ENCODE measurements around the gene KCNQ1.

KCNQ1 gene

DNA sequence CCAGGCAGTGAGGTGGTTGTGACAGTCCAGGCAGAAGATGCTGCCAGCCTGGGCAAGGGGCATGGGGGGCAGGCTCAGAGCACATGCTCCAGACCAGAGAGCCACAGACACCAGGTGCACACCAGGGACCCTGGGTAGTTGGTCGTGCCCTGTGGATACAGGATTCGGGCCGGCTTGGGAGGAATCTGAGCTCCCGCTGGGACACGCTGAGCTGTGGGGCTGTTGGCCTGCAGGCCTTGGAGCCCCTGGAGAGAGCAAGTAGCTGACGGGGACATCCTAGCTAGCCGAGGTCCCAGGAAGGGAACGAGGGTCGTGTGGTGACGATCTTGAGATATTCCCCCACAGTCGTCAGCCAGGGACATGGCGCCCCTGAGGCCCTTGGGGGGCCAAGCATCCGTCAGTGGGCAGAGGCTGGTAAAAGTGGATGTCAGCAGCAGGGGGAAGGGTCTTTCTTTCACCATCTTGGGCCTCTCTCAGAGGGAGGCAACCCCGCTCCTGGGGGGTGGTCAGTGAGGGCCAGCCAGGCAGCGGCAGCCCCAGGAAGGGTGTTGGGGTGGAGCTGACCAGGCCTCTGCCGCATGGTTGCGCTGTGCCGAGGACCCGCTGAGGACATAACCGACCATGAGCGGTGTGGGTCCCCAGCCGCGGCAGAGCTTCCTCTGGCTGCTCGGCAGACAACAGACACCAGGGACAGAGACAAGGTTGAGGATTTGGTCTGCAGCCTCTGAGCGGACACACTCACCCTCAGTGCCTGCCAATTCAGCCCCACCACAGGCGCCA, 396.8 kb downstream of the KCNQ1 start:
- DNase-seq (ENCODE audit: low read depth) = no peak

DNA sequence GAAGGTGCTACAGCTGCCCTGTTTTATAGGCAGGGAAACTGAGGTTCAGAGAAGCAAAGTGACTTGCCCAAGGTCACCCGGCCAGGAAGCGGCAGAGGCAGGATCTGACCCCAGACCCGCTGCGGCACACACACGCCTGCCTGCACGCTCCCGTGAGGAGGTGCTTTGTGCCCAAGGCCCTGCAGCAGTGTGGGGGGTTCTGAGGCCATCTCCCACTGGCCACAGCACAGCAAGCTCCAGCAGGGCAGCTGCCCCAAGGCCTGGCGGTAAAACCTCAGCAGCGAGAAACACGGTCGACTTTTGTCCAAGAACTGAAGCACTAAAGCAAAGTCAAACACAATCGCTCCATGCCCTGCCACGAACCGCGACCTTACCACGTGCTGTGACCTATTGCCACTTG, 398.1 kb downstream of the KCNQ1 start:
- DNase-seq (ENCODE audit: low read depth) = no peak

DNA sequence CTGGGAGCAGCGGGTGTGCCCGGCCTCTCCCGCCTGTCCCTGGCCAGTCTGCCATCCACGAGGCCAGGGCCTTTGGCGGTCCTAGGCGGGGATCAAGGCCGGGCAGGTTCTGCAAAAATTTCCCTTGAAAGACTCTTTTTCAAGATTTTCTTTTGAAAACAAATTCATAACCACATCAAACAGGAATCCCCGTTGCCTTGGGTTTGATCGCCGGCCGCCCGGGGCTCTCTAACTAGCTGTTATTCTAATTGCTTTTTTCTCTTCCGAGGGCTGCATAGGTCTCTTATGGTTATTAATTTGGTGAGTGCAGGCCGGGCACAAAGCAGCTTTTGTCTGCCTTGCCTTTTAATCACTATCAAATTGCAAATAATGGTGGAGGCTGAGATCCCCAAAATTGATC, 398.7 kb downstream of the KCNQ1 start:
- DNase-seq (ENCODE audit: low read depth) = no peak

DNA sequence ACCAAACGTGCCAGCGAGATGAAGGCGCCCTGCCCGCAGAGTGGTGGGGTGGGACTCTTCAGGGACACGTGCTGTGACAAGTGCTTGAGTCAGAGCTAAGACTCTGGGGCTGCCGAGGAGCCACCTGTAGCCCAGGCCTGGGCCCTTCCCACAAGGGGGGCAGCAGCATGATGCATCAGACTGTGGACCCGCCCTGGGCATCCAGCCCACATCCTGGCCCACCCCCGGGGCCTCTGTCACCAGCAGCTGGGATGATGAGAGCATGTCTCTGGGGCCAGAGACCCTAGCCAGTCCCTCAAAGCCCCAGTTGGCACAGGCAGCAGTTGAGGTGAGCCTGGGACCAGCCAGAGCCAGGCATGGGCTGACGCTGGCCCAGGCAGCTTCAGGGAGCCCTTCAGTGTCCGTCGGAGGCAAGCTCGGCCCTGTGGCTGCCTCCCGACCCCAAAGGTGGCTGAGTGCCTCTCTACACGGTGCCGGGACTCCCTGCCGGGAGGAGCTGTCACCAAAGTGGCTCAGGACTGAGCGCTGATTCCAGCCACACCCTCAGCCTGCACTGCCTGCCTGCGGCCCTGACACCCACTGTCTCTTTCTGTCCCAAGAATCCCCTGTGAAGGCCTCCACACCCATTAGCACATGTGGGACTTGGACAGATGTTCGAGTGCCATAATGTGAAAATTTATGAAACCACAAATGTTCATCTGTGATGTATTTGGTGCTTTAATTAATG, 399.5 kb downstream of the KCNQ1 start:
- no peak for DNase-seq (ENCODE audit: low read depth)

DNA sequence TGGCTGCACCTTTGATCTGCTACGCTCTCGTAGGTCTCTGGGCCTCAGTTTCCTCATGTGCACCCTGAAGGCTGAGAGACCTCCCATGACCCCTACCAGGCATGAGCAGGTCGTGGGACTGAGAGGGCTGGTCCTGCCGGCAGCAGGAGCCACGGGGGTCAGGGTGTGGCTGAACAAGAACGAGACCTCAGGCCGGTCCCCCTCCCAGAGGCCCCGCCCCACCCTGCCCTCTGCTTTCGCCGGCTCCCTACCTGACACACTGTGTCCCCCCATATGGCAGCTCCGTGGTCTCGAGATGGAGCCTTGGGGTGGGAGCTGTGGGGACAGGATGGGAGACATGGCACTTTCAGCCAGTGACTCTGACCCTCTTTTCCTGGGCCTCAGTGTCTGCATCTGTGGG, 400.2 kb downstream of the KCNQ1 start:
- no peak for DNase-seq (ENCODE audit: low read depth)

DNA sequence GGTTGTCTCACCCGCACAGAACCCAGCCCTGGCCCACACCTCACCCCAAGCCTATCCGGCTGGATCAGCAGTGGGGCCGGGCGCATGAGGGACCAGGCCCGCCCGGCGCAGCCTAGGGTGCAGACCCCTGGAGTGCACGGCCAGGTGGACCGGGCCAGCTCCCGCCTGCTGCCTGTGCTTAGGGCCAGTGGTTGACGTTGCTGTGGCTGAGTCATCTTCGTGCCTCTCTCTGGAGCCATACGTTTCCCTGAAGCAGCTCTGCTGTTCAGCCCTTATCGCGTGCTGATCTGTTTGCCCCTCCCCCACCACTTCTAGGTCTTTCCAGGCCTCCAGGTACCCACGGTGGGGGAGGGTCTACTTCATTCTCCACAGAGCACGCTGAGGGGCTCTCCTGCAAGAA, 401.2 kb downstream of the KCNQ1 start:
- no peak for DNase-seq (ENCODE audit: low read depth)

DNA sequence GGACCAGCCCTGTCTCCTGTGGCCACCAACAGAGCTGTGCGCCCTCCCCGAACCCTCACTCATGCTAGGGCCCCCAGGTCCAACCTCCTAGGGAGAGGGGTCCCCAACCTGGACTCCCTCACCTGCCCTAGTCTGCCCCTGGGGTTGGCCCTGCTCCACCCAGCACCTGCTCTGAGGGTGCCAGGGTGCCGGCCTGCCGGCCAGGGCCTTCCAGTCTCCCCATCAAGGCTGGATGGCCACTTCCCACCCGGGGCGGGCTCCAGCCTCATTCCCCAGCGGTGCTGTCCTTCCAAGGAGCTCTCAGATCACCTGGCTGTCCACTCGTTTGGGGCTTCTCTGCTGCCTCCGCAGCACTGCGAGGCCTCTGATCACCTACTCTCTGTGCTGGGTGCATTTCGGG, 401.7 kb downstream of the KCNQ1 start:
- DNase-seq (ENCODE audit: low read depth) = no peak

DNA sequence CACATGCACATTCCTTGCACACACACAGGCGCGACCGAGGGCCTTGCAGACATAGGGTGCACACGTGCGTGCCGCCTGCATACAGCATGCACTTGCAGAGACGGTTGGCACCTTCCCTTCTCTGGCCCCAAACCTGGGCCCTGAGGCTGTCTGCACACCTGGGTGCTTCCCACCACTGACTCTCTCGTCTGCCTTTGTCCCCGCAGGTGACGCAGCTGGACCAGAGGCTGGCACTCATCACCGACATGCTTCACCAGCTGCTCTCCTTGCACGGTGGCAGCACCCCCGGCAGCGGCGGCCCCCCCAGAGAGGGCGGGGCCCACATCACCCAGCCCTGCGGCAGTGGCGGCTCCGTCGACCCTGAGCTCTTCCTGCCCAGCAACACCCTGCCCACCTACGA, 402.8 kb downstream of the KCNQ1 start:
- no peak for DNase-seq (ENCODE audit: low read depth)

DNA sequence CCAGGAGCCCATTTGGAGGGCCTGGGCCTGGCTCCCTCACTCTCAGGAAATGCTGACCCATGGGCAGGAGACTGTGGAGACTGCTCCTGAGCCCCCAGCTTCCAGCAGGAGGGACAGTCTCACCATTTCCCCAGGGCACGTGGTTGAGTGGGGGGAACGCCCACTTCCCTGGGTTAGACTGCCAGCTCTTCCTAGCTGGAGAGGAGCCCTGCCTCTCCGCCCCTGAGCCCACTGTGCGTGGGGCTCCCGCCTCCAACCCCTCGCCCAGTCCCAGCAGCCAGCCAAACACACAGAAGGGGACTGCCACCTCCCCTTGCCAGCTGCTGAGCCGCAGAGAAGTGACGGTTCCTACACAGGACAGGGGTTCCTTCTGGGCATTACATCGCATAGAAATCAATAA, 403.7 kb downstream of the KCNQ1 start:
- no peak for DNase-seq (ENCODE audit: low read depth)

DNA sequence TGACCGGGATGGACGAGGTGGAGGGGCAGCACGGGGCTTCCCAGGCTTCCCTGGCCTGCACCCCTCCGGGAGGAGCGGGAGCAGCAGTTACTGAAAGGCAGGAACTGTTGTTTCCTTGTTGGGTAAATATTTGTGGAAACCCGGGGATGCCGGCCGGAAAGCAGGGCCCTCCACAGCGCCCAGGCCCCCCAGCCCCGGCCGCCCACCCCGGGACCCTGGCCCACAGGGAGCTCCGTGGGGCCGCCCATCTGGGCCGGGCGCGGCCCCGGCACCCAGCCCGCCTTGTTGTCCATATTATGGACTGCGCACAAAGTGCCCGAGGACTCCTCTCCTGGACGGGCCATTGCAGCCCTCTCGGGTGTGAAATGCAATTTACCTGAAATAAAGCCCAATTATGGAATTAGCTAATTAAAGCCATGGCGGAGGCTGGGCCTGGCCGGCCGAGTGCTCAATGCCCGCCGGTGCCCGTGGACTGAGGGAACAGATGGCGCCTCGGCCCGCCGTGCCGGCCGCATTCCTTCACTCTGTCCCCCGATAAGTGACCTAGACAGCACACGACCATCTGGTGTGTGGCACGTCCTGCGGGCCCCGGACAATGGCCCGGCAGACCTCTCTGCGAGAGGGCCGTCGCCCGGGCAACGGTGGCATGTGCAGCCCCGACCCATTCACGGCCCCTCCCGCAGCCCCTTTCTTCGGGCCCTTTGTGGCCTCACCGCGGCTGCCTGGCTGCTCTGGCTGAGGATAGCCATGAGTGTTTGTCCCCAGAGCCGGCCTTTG, 405.4 kb downstream of the KCNQ1 start:
- DNase-seq (ENCODE audit: low read depth) = no peak

DNA sequence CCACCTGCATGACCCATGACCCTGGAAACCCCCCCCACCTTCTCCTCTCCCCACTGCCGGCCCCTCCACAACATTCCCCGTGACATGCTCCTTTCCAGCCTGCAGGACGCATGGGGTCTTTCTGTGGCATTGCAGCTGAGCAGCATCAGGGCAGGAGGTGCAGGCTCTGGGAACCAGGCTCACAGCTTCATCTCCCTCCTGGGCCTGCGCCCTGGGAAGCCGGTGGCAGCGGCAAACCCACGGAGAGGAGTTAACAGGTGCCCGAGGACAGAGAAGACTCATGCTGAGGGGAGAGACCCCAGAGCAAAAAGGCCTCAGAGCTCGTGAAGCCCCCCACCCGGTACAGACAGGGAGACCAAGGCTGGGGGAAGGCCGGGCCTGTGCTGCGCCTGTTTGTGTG, 408.6 kb downstream of the KCNQ1 start:
- DNase-seq (ENCODE audit: low read depth) = no peak

DNA sequence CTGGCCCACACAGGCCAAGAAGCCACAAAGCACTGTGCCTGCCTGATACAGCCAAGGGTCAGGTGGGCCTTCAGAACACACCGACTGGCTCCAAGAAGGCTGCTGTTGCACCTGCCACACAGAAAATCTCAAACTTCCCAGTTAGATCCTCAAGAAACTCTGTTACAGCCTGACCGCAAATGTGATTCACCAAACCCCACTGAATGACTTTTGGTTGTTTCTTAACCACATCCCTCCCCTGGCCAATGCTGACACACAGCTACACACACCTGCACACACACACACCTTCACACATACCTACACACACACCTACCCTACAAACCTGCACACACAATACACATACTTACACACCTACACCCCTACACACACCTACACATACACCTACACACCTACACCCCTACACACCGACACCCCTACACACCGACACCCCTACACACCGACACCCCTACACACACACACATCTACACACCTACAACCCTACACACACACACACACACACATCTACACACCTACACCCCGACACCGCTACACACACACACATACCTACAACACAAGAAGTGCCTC, 409.3 kb downstream of the KCNQ1 start:
- no peak for DNase-seq (ENCODE audit: low read depth)

DNA sequence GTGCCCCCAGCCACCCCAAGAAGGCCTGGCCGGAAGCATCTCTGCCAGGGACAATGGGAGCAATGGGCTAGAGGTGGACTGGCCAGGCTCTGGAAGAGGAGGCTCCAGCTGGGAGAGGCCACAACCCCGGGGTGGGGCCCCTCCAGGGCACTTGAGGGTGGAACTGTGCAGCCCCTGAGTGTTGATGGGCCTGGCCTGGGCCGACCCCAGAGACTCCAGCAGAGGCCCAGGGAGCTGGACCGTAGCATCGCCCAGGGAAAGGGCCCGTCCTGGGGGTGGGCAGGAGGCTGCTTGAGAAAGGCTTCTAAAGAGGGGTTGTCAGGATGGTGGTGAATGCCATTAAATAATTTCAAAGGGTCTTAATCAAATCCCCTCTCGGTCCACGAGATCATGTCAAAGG, 410.4 kb downstream of the KCNQ1 start:
- no peak for DNase-seq (ENCODE audit: low read depth)

DNA sequence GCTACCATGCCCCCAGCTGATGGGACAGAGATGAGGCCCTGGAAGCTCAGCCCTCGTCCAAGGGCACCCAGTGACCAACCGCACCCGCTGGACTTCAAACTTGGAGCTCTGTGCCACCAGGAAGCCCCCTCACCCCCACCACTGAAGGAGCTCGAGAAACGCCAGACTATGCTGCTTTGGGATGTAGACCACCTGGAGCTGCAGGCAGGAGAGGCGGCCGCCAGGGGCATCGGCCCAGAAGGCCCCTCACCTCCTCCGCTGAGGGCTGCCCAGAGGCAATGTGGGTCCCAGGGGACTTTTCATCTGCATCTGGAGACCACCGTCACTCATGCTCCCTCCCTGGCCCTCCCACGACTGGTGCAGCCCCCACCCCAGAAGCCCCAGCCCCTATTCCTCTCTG, 412.5 kb downstream of the KCNQ1 start:
- DNase-seq (ENCODE audit: low read depth) = no peak

DNA sequence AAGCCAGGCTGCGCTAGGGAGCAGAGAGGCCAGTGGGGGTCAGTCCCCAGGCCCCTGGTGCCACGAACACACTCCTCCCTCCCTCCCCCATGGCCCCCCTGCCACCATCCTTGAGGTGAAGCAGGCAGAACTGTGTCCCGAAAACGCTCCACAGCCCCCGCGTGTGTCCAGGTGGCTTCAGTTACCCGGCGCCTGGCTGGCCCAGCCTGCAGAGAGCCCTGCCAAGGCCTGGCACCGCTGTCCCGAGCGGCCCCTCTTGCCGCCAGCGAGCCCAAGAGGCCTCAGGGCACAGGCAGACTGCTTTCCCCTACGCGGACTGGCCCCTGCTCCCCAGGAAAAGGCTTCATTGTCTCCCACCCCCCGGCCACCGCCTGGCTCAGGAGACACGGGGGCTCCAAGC, 413.1 kb downstream of the KCNQ1 start:
- no peak for DNase-seq (ENCODE audit: low read depth)

DNA sequence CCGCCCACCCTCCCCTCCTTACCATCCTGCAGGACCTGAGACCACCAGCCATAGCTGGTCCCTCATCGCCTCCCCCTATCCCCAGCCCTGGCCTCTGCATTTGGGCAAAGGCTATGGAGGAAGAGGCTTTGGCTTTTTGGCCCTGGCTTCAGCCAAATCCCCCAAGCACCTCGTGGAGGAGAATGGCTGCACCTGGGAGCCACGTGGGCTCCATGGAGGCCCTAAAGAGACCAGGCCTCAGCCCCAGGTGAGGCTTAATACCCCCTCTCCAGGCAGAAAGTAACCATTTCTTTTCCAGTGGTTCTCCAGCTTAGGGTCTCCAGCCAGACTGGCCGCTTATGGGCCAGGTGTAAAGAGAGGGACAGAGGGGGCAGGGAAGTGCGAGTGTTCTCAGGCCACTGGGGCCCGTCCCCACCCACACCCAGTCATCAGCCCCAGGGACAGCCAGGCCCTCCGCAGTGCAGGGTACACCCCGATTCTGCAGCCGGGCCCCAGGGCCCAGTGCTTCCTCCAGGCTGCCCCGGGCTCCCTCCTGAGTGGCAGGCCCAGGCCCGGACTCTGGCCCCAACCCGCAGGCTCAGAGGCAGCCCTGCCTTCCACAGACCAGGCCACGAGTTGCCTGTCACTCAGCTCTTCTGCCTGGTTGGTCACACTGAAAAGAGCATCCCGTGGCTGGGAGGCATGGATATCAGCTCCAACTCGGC, 414.3 kb downstream of the KCNQ1 start:
- DNase-seq (ENCODE audit: low read depth) = no peak

DNA sequence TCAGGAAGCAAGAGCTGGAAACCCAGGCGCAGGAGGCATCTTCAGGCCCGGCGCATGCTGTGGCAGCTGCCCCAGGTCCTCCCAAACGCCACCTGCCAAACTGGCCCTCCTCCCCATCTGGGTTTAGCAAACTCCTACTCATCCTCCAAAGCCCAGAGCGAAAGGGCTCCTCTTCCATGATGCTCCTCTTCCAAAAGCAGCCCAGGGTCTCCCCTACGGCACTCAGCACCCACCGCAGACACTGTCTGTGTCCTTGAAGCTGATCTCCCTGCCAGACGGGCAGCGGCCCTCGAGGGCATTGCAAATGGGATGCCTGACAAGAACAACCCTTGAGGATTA, 414.9 kb downstream of the KCNQ1 start:
- DNase-seq (ENCODE audit: low read depth) = no peak

DNA sequence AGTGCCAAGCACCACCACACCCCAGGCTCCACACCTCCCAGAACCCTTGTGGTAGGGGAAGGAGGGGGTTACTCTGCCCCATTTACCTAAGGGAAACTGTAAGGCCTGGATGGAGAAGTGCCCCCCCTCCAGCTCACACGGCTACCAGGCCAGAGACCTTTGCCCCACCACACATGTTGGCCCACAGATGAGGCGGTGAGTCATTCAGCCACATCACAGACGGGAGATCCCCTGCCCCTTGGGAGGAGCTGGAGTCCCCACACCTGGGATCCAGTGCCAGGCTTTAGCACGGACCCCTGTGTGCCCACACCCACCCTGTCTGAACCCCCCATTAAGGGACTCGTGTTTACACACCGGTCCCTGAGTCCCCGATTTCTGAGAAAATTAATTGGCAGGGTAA, 415.8 kb downstream of the KCNQ1 start:
- no peak for DNase-seq (ENCODE audit: low read depth)

DNA sequence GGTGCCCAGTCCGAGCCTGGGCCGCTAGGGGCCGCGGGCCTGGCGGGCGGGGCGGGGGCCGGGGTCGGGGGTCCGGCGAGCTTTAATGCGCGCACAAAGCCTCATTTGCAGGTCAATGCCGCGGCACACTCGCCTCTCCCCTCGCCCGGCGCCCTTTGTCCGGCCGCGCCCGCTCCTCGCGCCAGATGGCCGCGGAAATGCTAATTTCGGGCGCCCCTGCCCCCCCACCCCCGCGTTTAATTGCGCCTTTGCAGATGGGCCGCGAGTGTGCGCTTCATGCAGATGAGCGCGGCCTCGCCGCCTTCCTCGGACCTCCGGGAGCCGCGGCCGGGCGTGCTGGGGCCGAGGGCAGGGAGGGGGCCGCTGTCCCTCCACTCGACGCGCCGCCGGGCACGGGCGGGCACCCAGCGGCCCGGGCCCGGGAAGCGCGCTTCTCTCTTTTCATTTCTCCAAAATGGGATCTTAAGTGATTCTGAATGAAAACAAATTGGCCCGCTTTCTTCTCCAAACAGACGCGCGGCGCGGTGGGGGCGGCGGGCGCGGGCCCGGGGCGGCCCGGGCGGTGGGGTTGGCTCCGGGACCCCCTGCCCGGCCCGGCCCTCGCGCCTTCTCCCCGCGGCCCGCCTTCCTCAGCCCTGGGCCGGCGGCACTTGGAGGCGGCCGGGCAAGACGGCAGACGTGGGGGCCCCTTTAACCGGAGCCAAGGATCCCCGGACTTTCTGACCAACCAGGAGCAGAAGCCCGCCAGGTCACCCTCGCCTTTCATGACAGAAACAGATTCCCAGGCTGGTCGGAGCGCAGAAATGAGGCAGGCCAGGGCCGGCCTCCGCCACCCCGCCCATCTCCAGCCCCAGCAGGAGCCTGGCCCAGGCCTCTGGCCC, 417.8 kb downstream of the KCNQ1 start:
- no peak for DNase-seq (ENCODE audit: low read depth)

DNA sequence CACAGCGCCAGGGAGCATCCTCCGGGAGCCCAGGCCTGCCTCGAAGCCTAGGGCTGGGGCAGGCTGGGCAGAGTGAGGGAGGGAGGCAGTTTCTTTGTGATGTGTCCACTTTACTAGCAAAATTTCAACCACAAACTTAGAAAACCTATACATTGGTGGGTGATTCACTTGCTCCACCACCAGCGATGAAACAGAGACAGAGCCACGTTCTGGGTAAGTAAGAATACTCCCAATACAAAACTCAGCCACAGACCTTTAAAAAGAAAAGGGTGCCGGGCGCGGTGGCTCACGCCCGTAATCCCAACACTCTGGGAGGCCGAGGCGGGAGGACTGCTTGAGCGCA, 418.4 kb downstream of the KCNQ1 start:
- DNase-seq (ENCODE audit: low read depth) = no peak

DNA sequence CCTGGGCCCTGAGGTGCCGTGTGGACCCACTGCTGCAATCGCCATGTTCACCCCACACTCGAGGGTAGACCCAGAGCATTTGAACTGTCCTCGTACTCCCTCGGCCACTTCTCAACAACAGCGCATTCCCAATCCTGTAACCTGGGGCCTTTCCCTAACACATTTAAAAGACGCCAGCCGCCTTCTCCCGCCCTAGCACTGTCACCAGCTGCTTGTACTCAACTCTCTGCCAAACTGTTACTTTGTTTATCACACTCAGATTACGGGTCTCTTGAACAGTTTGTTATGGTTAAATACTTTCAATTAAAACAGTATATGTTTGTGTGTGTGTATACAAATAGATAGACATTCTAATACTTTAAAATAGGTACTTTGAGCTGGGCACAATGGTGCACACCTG, 420.1 kb downstream of the KCNQ1 start:
- no peak for DNase-seq (ENCODE audit: low read depth)
